LoVo (cell line): Measurements from ENCODE around the gene BTG2.
A peak's percentile ranks its signal among the peaks of the same experiment; 100 is the strongest.
"Not testable (repeated sequence)": the region's sequence is repeated elsewhere in the genome, so short reads cannot be mapped to it uniquely, and the experiment has no call there.

ENCODE experiments used
- DNase-seq: peaks from one replicate; pipeline ENCODE4 v3.0.0-alpha.2; 2016; ENCODE audit warnings: low spot score

Gene BTG2

GRCh38 chr1:203304919-203305808 lies at the start of gene BTG2:
Gene BTG2, plus strand, starts transcription at chr1:203305519. Its CDS starts 88 bp downstream, at chr1:203305607.
- peak; percentile 93 for DNase-seq

DNA sequence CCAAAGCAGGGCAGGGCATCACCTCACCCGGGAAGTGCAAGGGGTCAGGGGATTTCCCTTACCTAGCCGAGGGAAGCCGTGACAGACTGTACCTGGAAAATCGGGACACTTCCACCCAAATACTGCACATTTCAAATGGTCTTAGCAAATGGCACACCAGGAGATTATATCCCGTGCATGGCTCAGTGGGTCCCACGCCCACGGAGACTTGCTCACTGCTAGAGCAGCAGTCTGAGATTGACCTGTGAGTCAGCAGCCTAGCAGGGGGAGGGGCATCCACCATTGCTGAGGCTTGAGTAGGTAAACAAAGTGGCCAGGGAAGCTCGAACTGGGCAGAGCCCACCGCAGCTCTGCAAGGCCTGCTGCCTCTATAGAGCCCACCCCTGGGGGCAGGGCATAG lies 48.7 kb upstream of the BTG2 start:
- peak; percentile 16 for DNase-seq

DNA sequence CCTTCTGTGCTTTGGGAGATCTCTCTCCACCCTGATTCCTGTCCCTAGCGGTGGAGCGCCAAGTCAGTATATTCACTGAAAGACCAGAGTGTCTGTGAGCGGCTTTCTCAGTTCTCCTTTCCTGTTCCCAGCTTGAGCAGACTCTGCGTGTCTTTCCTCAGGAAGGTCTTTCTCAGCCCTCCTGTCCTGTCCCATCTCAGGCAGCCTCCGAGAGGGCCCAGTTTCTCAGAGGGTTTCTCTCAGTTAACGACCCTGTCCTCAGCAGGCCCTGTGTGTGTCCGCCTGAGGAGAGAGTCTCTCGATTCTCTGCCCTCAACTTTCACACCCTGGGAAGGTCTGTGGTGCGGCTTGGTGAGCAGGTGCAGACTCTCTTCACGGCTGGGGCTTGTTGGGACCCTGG lies 41.8 kb upstream of the BTG2 start:
- DNase-seq, result no peak

DNA sequence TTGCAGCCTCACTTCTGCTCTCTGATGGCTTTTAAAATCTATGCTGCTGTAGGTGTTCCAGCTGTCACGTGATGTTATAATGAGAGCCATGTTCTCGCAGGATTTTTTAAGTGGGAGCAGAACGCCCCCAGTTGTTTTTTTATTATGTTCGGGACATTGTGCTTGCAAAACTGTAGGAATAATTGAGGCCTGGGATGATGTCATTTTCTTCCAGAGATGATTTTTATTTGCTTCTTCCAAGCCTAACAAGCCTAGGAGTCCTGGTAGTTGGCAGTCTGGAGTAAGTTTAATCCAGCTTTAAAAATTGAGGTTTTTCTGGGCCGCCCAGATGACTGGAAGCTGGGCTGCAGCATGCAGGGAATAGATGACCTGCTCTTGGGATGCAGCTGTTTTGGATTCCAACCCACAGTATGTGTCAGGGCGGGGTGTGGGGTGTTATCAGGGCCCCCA lies 41.2 kb upstream of the BTG2 start:
- no peak for DNase-seq

- no peak for DNase-seq
These were observed 39.8 kb upstream of the BTG2 start for GRCh38 chr1:203265541-203265940.

GRCh38 chr1:203266140-203266539 lies 39.2 kb upstream of the BTG2 start:
- not testable (repeated sequence) for DNase-seq

GRCh38 chr1:203267347-203267846 lies 37.9 kb upstream of the BTG2 start:
- DNase-seq, result peak; percentile 82

- no peak for DNase-seq
These were observed 37.4 kb upstream of the BTG2 start for GRCh38 chr1:203267912-203268311.

- peak; percentile 59 for DNase-seq
These were observed 36.2 kb upstream of the BTG2 start for GRCh38 chr1:203268901-203269653.

- DNase-seq, result no peak
These were observed 35.7 kb upstream of the BTG2 start for GRCh38 chr1:203269654-203270020.

DNA sequence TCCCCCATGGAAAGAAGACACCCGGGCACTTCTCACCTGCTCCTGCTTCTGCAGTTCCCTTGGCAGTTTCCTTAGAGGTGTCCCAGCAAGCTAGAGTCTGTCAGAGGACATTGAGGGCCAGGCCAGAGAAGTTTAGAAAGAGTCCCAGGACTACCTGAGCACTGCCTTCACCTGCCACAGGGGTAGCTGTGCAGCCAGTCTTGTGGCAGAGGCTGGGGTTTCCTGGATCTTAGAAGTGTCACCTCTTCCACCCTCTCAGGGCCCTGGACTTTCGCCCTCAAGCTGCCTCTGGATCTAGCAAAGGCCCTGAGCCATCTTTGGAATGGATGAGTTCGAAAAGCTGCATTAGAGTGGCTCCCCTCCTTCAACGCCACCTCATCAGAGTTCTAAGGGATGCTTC lies 34.9 kb upstream of the BTG2 start:
- no peak for DNase-seq

GRCh38 chr1:203271018-203271743 lies 34.1 kb upstream of the BTG2 start:
- no peak for DNase-seq

DNA sequence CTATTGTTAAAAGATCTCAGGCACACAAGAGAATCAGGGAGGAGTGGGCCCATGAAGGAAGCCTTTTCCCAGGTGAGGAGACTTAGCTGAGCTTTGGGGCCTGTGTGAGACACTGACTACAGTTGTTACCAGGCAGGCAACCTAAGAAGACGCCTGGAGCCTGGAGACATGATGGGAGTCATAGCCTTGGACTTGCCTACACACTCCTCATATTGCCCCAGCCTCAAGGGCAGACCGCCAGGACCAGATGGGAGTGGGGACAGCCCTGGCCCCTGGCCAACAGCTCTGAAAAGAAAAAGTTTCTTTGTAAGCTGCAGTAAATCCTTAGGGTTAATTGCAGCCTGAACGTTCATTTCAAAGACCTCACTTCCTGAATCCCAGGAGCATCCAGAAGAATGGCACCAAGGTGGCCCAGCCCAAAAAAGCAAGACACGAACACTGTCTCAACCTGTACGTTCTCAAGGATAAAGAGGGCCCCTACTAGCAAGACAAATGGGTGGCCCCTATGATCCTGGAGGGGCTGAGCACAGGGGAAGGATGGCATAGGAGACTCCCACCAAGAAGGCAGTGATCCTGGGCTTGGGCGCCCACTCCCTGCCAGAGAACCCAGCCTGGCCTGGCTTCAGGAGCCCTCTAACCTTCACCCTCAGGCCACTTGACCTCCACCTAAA lies 33.2 kb upstream of the BTG2 start:
- DNase-seq, result no peak

DNA sequence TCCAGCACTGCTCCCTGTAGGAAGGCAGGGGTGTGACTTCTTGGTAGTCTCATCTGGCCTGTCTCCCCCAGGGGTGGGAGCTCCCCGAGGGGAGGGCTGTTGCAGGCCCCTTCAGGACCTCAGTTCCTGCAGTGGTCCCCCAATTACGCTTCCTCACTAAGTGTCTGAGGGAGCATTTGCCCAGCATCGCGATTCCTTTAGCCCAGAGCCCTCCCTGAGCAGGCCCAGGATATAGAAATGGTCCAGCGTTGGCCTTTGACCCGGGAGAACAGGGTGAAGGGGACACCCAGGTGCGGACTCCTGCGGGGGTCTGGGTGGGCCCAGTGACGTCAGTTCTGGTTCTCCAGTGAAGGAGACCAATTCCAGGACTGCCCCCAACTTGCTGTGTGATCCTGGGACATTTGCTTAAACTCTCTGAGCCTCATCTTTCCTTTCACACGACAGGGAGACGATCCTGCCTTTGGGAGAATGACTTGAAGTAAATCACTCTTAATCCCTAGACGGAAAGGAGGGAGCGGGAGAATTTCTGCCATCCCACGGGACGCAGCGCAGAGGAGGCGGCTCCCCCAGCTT lies 32.6 kb upstream of the BTG2 start:
- no peak for DNase-seq

DNA sequence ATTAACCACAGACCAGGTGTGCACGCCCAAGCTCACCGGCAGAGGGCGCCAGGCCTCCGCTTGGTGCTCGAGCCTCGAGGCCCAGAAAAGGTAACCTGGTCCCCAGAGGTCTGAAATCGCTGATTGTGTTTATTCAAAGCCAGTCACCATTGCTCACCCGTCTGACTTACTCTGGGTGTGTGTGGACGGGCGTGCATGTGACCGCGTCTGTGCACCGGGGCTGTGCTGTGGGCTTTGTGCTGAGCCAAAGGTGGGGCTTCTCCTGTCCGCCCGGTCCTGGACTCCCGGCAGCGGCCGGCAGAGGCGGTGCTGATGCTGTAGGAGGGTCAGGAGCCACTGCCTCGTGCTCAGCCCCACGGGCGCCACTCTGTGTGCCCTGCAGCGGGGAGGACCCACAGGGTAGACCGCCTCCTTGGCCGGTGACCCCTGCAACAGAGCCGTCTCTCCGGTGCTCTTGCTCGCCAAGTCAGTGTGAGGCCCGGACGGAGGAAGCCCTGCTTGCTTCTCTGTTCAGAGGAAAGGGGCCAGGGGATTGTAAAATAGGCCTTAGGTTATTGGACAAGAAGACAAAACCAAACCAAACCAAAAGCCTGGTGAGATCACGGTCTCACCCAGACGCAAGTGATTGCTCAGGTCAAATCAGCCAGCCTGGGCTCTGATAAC lies 32.0 kb upstream of the BTG2 start:
- DNase-seq, result peak; percentile 85

DNA sequence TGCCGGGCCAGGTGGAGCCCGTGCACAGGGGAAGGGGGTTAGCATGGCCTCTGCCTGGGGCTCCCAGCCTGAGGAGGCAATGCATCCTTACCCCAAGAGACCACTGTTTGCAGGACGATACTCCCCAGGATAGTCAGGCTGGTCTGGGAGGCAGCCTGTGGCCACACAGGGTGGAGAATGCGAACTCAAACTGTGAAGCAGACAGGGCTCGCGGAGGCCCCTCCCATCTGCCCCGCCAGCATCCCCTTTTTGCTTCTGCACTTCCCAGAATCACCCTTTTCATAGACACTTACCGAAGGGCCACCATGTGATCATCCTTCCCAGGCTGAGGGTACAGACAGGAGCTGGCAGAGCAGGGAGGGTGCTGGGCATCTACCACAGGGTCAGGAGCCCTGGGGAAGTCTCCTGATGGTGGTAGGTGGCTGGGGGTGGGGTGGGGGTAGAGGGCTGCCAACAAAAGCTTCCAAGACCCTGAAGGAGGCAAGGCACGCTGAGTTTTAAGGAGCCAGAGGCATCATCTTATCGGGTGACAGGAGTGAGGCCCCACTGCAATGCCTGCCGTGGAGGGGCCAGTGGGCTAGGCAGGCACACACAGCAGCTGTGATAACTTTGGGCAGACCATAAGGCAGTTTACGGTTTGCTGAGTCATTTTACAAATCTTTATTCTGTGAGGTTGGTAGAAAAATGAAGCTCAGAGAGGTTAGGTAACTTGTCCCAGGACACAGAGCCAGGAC lies 31.3 kb upstream of the BTG2 start:
- DNase-seq, result no peak

DNA sequence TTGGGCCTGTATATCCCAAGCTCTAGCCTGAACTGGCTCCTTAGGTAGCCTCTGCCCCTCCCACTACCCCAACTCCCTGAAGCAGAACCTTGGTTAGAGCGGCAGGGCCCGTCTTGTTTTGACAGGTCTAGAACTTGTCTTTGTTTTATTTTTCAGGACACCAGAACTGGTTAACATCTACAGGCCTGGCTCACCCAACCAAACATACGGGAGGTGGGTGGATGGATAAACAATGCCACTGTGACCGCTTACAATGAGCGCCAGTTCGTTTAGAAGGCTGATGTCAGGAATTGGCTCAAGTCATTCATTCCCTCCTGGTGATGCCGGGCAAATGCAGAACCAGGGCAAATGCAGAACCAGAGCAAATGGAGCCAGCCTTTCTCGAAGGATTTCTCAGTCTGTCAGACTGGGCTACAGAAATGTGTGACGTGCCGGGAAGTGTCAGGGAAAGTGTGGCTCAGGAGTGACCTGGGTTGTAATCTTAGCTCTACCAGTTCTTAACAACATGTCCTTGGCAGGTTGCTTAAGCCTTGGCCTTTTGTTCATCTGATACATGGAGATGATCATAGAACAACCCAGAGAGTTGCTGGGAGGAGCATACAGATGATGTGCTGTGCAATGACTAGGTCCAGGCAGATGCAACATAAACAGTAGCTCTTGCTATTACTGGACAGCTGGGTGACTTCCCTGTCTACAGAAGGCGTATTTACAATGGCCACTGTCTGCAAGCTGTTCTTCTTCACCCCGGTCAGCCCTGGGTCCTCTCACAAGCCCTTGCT lies 30.5 kb upstream of the BTG2 start:
- no peak for DNase-seq

- DNase-seq, result no peak
These were observed 29.6 kb upstream of the BTG2 start for GRCh38 chr1:203275656-203276272.

GRCh38 chr1:203276408-203276807 lies 28.9 kb upstream of the BTG2 start:
- no peak for DNase-seq
